Measurements from ENCODE around the gene CHRNA1. TPM values are rescaled to one million over a fixed set of nuclear protein-coding genes. Genes with fewer than 3 reads are reported as not detected.
A peak's percentile ranks its signal among the peaks of the same experiment; 100 is the strongest.

CHRNA1 gene
- total RNA-seq, 1 donor from 2014 or later = 3.7 TPM

GRCh38 chr2:174780856-174781255 is 16.6 kb upstream of the CHRNA1 start:
- Histone ChIP-seq H3K9me3 (ENCODE audit: insufficient read depth, low read depth, low read length) (no peaks in the 10 kb centered on the region), H3K9ac (ENCODE audit: low read length) (no peak overlapping the region), H3K4me1 (ENCODE audit: insufficient read depth, low read length) (peaks cover 41% of the 10 kb centered on the region), H4K20me1 (ENCODE audit: insufficient read depth, low read length) (no peaks in the 10 kb centered on the region), H2AFZ (ENCODE audit: low read depth, low read length) (no peak overlapping the region), H3K79me2 (ENCODE audit: insufficient read depth, low read length) (no peaks in the 10 kb centered on the region), H3K4me2 (ENCODE audit: low read length) (no peak overlapping the region), H3K36me3 (ENCODE audit: insufficient read depth, low read length) (no peaks in the 10 kb centered on the region), H3K27me3 (ENCODE audit: insufficient read depth, low read length) (no peaks in the 10 kb centered on the region), H3K4me3 (ENCODE audit: insufficient read depth, low read depth, low read length) (no peak overlapping the region), H3K27ac (ENCODE audit: low read depth, low read length) (peak overlapping the region; percentile 87)
- TF ChIP-seq EZH2 (IDR thresholded peaks at IDR 0.05; ENCODE audit: insufficient read depth, low read length) = no peak
- TF ChIP-seq, protein P1, sequence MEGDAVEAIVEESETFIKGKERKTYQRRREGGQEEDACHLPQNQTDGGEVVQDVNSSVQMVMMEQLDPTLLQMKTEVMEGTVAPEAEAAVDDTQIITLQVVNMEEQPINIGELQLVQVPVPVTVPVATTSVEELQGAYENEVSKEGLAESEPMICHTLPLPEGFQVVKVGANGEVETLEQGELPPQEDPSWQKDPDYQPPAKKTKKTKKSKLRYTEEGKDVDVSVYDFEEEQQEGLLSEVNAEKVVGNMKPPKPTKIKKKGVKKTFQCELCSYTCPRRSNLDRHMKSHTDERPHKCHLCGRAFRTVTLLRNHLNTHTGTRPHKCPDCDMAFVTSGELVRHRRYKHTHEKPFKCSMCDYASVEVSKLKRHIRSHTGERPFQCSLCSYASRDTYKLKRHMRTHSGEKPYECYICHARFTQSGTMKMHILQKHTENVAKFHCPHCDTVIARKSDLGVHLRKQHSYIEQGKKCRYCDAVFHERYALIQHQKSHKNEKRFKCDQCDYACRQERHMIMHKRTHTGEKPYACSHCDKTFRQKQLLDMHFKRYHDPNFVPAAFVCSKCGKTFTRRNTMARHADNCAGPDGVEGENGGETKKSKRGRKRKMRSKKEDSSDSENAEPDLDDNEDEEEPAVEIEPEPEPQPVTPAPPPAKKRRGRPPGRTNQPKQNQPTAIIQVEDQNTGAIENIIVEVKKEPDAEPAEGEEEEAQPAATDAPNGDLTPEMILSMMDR (IDR thresholded peaks at IDR 0.05; ENCODE audit: insufficient read depth, low read depth, low read length) = no peak
- FAIRE-seq (no peak), DNase-seq (ENCODE audit: low read depth) (peak; percentile 58)
- H3K27ac Mint-ChIP-seq (ENCODE audit: unreplicated experiment) = peak overlapping the region; percentile 67
- no peaks in the 10 kb centered on the region for H3K27me3 Mint-ChIP-seq (ENCODE audit: low read depth, unreplicated experiment)
- peaks cover 2% of the 10 kb centered on the region for H3K9me3 Mint-ChIP-seq (ENCODE audit: unreplicated experiment)
- H3K4me3 Mint-ChIP-seq (ENCODE audit: unreplicated experiment) = no peak overlapping the region
- no peaks in the 10 kb centered on the region for H3K36me3 Mint-ChIP-seq (ENCODE audit: low read depth, unreplicated experiment)
- peaks cover 45% of the 10 kb centered on the region for H3K4me1 Mint-ChIP-seq (ENCODE audit: low read depth, unreplicated experiment)

- Histone ChIP-seq H2AFZ (ENCODE audit: low read depth, low read length) (no peak overlapping the region), H4K20me1 (ENCODE audit: insufficient read depth, low read length) (no peaks in the 10 kb centered on the region), H3K27ac (ENCODE audit: low read depth, low read length) (peak overlapping the region; percentile 87), H3K9me3 (ENCODE audit: insufficient read depth, low read depth, low read length) (no peaks in the 10 kb centered on the region), H3K79me2 (ENCODE audit: insufficient read depth, low read length) (no peaks in the 10 kb centered on the region), H3K9ac (ENCODE audit: low read length) (peak overlapping the region; percentile 61), H3K4me2 (ENCODE audit: low read length) (no peak overlapping the region), H3K4me1 (ENCODE audit: insufficient read depth, low read length) (peaks cover 35% of the 10 kb centered on the region), H3K27me3 (ENCODE audit: insufficient read depth, low read length) (no peaks in the 10 kb centered on the region), H3K36me3 (ENCODE audit: insufficient read depth, low read length) (no peaks in the 10 kb centered on the region), H3K4me3 (ENCODE audit: insufficient read depth, low read depth, low read length) (no peak overlapping the region)
- Mint-ChIP-seq H3K36me3 (ENCODE audit: low read depth, unreplicated experiment) (no peaks in the 10 kb centered on the region), H3K4me1 (ENCODE audit: low read depth, unreplicated experiment) (peaks cover 40% of the 10 kb centered on the region), H3K27ac (ENCODE audit: unreplicated experiment) (peak overlapping the region; percentile 67), H3K9me3 (ENCODE audit: unreplicated experiment) (peaks cover 2% of the 10 kb centered on the region), H3K27me3 (ENCODE audit: low read depth, unreplicated experiment) (no peaks in the 10 kb centered on the region), H3K4me3 (ENCODE audit: unreplicated experiment) (no peak overlapping the region)
- TF ChIP-seq EZH2 (IDR thresholded peaks at IDR 0.05; ENCODE audit: insufficient read depth, low read length) = no peak
- TF ChIP-seq, protein P1 (IDR thresholded peaks at IDR 0.05; ENCODE audit: insufficient read depth, low read depth, low read length) = no peak
- FAIRE-seq (no peak), DNase-seq (ENCODE audit: low read depth) (peak; percentile 45)
These were observed 16.0 kb upstream of the CHRNA1 start for GRCh38 chr2:174780191-174780840.

GRCh38 chr2:174779361-174779928 is 15.2 kb upstream of the CHRNA1 start:
- Mint-ChIP-seq H3K9me3 (ENCODE audit: unreplicated experiment) (peaks cover 2% of the 10 kb centered on the region), H3K27ac (ENCODE audit: unreplicated experiment) (peak overlapping the region; percentile 63), H3K27me3 (ENCODE audit: low read depth, unreplicated experiment) (no peaks in the 10 kb centered on the region), H3K4me1 (ENCODE audit: low read depth, unreplicated experiment) (peaks cover 38% of the 10 kb centered on the region), H3K4me3 (ENCODE audit: unreplicated experiment) (no peak overlapping the region), H3K36me3 (ENCODE audit: low read depth, unreplicated experiment) (no peaks in the 10 kb centered on the region)
- DNase-seq (ENCODE audit: low read depth) (peak; percentile 85), FAIRE-seq (no peak)
- Histone ChIP-seq H3K79me2 (ENCODE audit: insufficient read depth, low read length) (no peaks in the 10 kb centered on the region), H3K27me3 (ENCODE audit: insufficient read depth, low read length) (no peaks in the 10 kb centered on the region), H2AFZ (ENCODE audit: low read depth, low read length) (peak overlapping the region; percentile 69), H3K4me1 (ENCODE audit: insufficient read depth, low read length) (peaks cover 33% of the 10 kb centered on the region), H4K20me1 (ENCODE audit: insufficient read depth, low read length) (no peaks in the 10 kb centered on the region), H3K9me3 (ENCODE audit: insufficient read depth, low read depth, low read length) (no peaks in the 10 kb centered on the region), H3K36me3 (ENCODE audit: insufficient read depth, low read length) (no peaks in the 10 kb centered on the region), H3K27ac (ENCODE audit: low read depth, low read length) (peak overlapping the region; percentile 87), H3K4me2 (ENCODE audit: low read length) (peak overlapping the region; percentile 54), H3K4me3 (ENCODE audit: insufficient read depth, low read depth, low read length) (no peak overlapping the region), H3K9ac (ENCODE audit: low read length) (peak overlapping the region; percentile 61)
- no peak for TF ChIP-seq EZH2 (IDR thresholded peaks at IDR 0.05; ENCODE audit: insufficient read depth, low read length)
